CD4-positive, alpha-beta T cell treated with Interleukin-4 for 1 hour (primary cell): ENCODE measurements around the gene PROSER3.
"Not testable (repeated sequence)": the region's sequence is repeated elsewhere in the genome, so short reads cannot be mapped to it uniquely, and the experiment has no call there.

Experiments
- DNase-seq, 2 donors: peaks; one replicate each; pipeline ENCODE4 v3.0.0-alpha.2; 2020 to 2022

Gene PROSER3

GRCh38 chr19:35793381-35794165 is 35.6 kb downstream of the PROSER3 start:
- no peak for DNase-seq

GRCh38 chr19:35795564-35795963 is 37.6 kb downstream of the PROSER3 start:
- DNase-seq, result not testable (repeated sequence)

GRCh38 chr19:35796645-35797542 is 38.9 kb downstream of the PROSER3 start:
- DNase-seq, result no peak

- no peak for DNase-seq
Observed at GRCh38 chr19:35797663-35798062, 39.7 kb downstream of the PROSER3 start.

- no peak for DNase-seq
Observed at GRCh38 chr19:35801828-35802227, 43.9 kb downstream of the PROSER3 start.

GRCh38 chr19:35805526-35806102 is 47.6 kb downstream of the PROSER3 start:
- no peak for DNase-seq

- no peak for DNase-seq
Observed at GRCh38 chr19:35806597-35806996, 48.6 kb downstream of the PROSER3 start.

- DNase-seq, result no peak
Observed at GRCh38 chr19:35807633-35808032, 49.7 kb downstream of the PROSER3 start.

GRCh38 chr19:35811317-35812219 is 53.6 kb downstream of the PROSER3 start:
- DNase-seq, result no peak

GRCh38 chr19:35812220-35813042 is 54.5 kb downstream of the PROSER3 start, which contains the start of gene PRODH2:
Gene PRODH2, minus strand, starts transcription at chr19:35812845. Its CDS starts 40 bp downstream, at chr19:35812805.
- no peak for DNase-seq

GRCh38 chr19:35813043-35813890 is 55.3 kb downstream of the PROSER3 start:
- no peak for DNase-seq

GRCh38 chr19:35816262-35816661 is 58.3 kb downstream of the PROSER3 start:
- no peak for DNase-seq

- DNase-seq, result no peak
Observed at GRCh38 chr19:35816846-35817245, 58.9 kb downstream of the PROSER3 start.

GRCh38 chr19:35818445-35818844 is 60.5 kb downstream of the PROSER3 start:
- DNase-seq, result no peak
